ENCODE data around the gene ABLIM1.

The ABLIM1 gene

GRCh38 chr10:114616516-114616915, 41.6 kb downstream of the ABLIM1 start:
- no peak for DNase-seq

GRCh38 chr10:114616103-114616502, 42.0 kb downstream of the ABLIM1 start:
- no peak for DNase-seq

GRCh38 chr10:114615600-114616007, 42.5 kb downstream of the ABLIM1 start:
- no peak for DNase-seq

GRCh38 chr10:114613237-114613979, 44.7 kb downstream of the ABLIM1 start:
- DNase-seq = no peak

- no peak for DNase-seq
Measured at GRCh38 chr10:114611617-114612016, 46.5 kb downstream of the ABLIM1 start.

GRCh38 chr10:114609518-114610426, 48.3 kb downstream of the ABLIM1 start:
- DNase-seq = no peak

- no peak for DNase-seq
Measured at GRCh38 chr10:114607358-114607998, 50.6 kb downstream of the ABLIM1 start.

- no peak for DNase-seq
Measured at GRCh38 chr10:114605155-114605797, 52.8 kb downstream of the ABLIM1 start.

- DNase-seq = no peak
Measured at GRCh38 chr10:114604357-114605130, 53.5 kb downstream of the ABLIM1 start.

GRCh38 chr10:114603948-114604347, 54.1 kb downstream of the ABLIM1 start:
- DNase-seq = no peak

- DNase-seq = no peak
Measured at GRCh38 chr10:114603303-114603702, 54.8 kb downstream of the ABLIM1 start.

- DNase-seq = no peak
Measured at GRCh38 chr10:114600057-114600456, 58.0 kb downstream of the ABLIM1 start.

- DNase-seq = no peak
Measured at GRCh38 chr10:114596793-114597192, 61.3 kb downstream of the ABLIM1 start.

GRCh38 chr10:114593816-114594468, 64.1 kb downstream of the ABLIM1 start:
- DNase-seq = no peak

GRCh38 chr10:114593240-114593792, 64.8 kb downstream of the ABLIM1 start:
- no peak for DNase-seq

- DNase-seq = no peak
Measured at GRCh38 chr10:114590993-114591392, 67.1 kb downstream of the ABLIM1 start.

GRCh38 chr10:114584419-114584818, 73.7 kb downstream of the ABLIM1 start:
- no peak for DNase-seq

- no peak for DNase-seq
Measured at GRCh38 chr10:114581071-114581470, 77.0 kb downstream of the ABLIM1 start.

- DNase-seq = no peak
Measured at GRCh38 chr10:114577133-114577532, 80.9 kb downstream of the ABLIM1 start.

- no peak for DNase-seq
Measured at GRCh38 chr10:114576716-114577115, 81.4 kb downstream of the ABLIM1 start.

- DNase-seq = peak; percentile 3
Measured at GRCh38 chr10:114576132-114576487, 82.0 kb downstream of the ABLIM1 start.
